RWPE2 (cell line): ENCODE data around the gene THSD7B.

Experiments
- ATAC-seq: fragments of 200-7000 bp; cut with Tn5 transposase; 3 replicates; pipeline ENCODE4 v1.9.1; 2021; ENCODE audit warnings: low read depth
- DNase-seq: peaks from one replicate; pipeline ENCODE4 v3.0.0-alpha.2; 2020; ENCODE audit warnings: low spot score
- H3K27ac ChIP-seq: fragments of 450-650 bp; 2 replicates; pipeline ENCODE4 v1.5.1; 2017; ENCODE audit warnings: mild to moderate bottlenecking; ENCODE audit not compliant: poor library complexity, severe bottlenecking
- H3K27me3 ChIP-seq: fragments of 250-450 bp; sonication (Bioruptor Pico); 2 replicates; pipeline ENCODE4 v1.5.1; 2021; ENCODE audit warnings: mild to moderate bottlenecking, moderate library complexity; ENCODE audit not compliant: insufficient read depth, poor library complexity, severe bottlenecking
- H3K36me3 ChIP-seq: fragments of 250-450 bp; sonication (Bioruptor Pico); 2 replicates; pipeline ENCODE4 v1.5.1; 2020; ENCODE audit warnings: low read depth, mild to moderate bottlenecking, moderate library complexity
- H3K4me1 ChIP-seq: fragments of 250-450 bp; sonication (Bioruptor Pico); 2 replicates; pipeline ENCODE4 v1.5.1; 2021; ENCODE audit warnings: mild to moderate bottlenecking, moderate library complexity; ENCODE audit not compliant: insufficient read depth, poor library complexity, severe bottlenecking
- H3K4me3 ChIP-seq: fragments of 250-450 bp; sonication (Bioruptor Pico); 2 replicates; pipeline ENCODE4 v1.5.1; 2021; ENCODE audit warnings: mild to moderate bottlenecking, moderate library complexity; ENCODE audit not compliant: severe bottlenecking
- H3K9me3 ChIP-seq: fragments of 250-450 bp; sonication (Bioruptor Pico); 2 replicates; pipeline ENCODE4 v1.5.1; 2021; ENCODE audit warnings: mild to moderate bottlenecking, moderate library complexity; ENCODE audit not compliant: severe bottlenecking
- CTCF ChIP-seq: fragments of 450-650 bp; IDR thresholded peaks from one replicate; pipeline ENCODE4 v1.5.1; 2017; ENCODE audit warnings: mild to moderate bottlenecking, moderate library complexity; ENCODE audit not compliant: poor library complexity, severe bottlenecking

THSD7B gene

GRCh38 chr2:137249463-137250130, 484.3 kb downstream of the THSD7B start:
- no peaks in the 10 kb centered on the region for H3K36me3 ChIP-seq
- H3K4me1 ChIP-seq: peaks cover 21% of the 10 kb centered on the region
- no peak for TF ChIP-seq CTCF
- no peaks in the 10 kb centered on the region for H3K9me3 ChIP-seq
- no peak overlapping the region for H3K27ac ChIP-seq
- DNase-seq: no peak
- no peaks in the 10 kb centered on the region for H3K27me3 ChIP-seq
- peak; percentile 40; the same call in 1 of the 3 replicates for ATAC-seq
- no peak overlapping the region for H3K4me3 ChIP-seq

GRCh38 chr2:137250401-137250800, 485.1 kb downstream of the THSD7B start:
- Histone ChIP-seq H3K4me1 (peaks cover 29% of the 10 kb centered on the region), H3K27ac (no peak overlapping the region), H3K4me3 (no peak overlapping the region), H3K27me3 (no peaks in the 10 kb centered on the region), H3K9me3 (no peaks in the 10 kb centered on the region), H3K36me3 (no peaks in the 10 kb centered on the region)
- TF ChIP-seq CTCF: no peak
- ATAC-seq (no peak), DNase-seq (no peak)

- no peak for ATAC-seq
- no peak for DNase-seq
- H3K27ac ChIP-seq: no peak overlapping the region
- no peaks in the 10 kb centered on the region for H3K27me3 ChIP-seq
- H3K36me3 ChIP-seq: no peaks in the 10 kb centered on the region
- no peaks in the 10 kb centered on the region for H3K9me3 ChIP-seq
- peaks cover 36% of the 10 kb centered on the region for H3K4me1 ChIP-seq
- no peak for TF ChIP-seq CTCF
- no peak overlapping the region for H3K4me3 ChIP-seq
These were observed 485.7 kb downstream of the THSD7B start for GRCh38 chr2:137251045-137251444.

GRCh38 chr2:137252934-137253333, 487.6 kb downstream of the THSD7B start:
- DNase-seq: no peak
- peaks cover 43% of the 10 kb centered on the region for H3K4me1 ChIP-seq
- peak; percentile 81 for ATAC-seq
- no peaks in the 10 kb centered on the region for H3K36me3 ChIP-seq
- no peak overlapping the region for H3K4me3 ChIP-seq
- TF ChIP-seq CTCF: no peak
- H3K9me3 ChIP-seq: no peaks in the 10 kb centered on the region
- no peaks in the 10 kb centered on the region for H3K27me3 ChIP-seq
- peak overlapping the region; percentile 93 for H3K27ac ChIP-seq

- no peak for DNase-seq
- Histone ChIP-seq H3K4me3 (no peak overlapping the region), H3K27me3 (no peaks in the 10 kb centered on the region), H3K9me3 (no peaks in the 10 kb centered on the region), H3K27ac (peak overlapping the region; percentile 93), H3K36me3 (no peaks in the 10 kb centered on the region), H3K4me1 (peaks cover 43% of the 10 kb centered on the region)
- no peak for ATAC-seq
- no peak for TF ChIP-seq CTCF
These were observed 488.7 kb downstream of the THSD7B start for GRCh38 chr2:137254052-137254451.
